COLO668 (cell line): ENCODE measurements around the gene HTT-AS.
"Not testable (repeated sequence)": the region's sequence is repeated elsewhere in the genome, so short reads cannot be mapped to it uniquely, and the experiment has no call there.

Experiments
- DNase-seq: peaks from one replicate; lab custom pipeline; 2025; ENCODE audit not compliant: unreplicated experiment; lab: John Stamatoyannopoulos, UW

The HTT-AS gene

DNA sequence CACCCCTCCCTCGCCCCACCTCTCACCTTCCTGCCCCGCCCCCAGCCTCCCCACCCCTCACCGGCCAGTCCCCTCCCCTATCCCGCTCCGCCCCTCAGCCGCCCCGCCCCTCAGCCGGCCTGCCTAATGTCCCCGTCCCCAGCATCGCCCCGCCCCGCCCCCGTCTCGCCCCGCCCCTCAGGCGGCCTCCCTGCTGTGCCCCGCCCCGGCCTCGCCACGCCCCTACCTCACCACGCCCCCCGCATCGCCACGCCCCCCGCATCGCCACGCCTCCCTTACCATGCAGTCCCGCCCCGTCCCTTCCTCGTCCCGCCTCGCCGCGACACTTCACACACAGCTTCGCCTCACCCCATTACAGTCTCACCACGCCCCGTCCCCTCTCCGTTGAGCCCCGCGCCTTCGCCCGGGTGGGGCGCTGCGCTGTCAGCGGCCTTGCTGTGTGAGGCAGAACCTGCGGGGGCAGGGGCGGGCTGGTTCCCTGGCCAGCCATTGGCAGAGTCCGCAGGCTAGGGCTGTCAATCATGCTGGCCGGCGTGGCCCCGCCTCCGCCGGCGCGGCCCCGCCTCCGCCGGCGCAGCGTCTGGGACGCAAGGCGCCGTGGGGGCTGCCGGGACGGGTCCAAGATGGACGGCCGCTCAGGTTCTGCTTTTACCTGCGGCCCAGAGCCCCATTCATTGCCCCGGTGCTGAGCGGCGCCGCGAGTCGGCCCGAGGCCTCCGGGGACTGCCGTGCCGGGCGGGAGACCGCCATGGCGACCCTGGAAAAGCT lies at the start of gene HTT-AS, which contains the start of gene HTT:
Gene HTT-AS, minus strand, starts transcription at position 461 of the 768 bp plus-strand sequence.
Gene HTT, plus strand, starts transcription at position 604 of the 768 bp plus-strand sequence. Its CDS starts 145 bp downstream, at position 749.
- peak; percentile 91 for DNase-seq

DNA sequence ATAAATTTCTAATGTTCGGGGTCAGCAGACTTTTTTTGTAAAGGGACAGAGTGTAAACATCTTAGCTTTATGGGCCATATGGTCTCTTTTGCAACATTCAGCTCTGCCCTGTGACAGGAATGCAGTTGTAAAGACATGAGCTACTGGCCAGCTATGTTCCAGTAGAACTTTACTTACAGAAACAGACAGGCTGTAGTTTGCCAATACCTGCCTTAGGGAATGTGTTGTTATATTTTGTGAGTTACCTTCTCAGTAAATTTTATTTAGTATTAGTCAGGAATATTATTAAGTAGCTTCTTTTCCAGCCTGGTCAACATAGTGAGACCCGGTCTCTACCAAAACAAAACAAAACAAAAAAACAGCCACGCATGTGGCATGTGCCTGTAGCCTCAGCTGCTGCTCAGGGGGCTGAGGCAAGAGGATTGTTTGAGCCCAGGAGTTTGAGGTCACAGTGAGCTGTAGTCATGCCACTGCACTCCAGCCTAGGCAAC lies 48.9 kb upstream of the HTT-AS start:
- DNase-seq: no peak

DNA sequence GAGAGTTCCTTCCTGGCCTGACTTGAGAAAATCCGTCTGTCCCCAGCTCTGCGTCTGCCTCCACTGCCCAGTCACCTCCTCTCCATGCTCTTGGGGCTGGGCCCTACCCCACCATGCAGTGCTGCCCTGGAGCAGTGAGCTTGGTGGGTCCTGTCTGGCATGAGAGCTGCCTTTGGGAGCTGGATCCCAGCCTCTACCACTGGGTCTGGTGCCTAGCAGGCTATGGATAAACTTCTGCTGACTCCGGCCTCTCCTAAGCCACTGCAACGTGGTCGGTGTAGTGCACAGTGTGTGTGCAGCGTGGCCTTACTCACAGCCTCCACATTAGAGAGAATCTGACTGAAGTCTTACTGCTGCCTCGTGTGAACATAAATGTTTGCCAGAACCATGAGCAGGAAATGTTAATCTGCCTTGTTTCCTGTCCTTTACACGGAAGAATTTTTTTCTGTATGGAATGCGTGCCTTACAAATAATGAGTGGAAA lies 47.8 kb upstream of the HTT-AS start:
- no peak for DNase-seq

DNA sequence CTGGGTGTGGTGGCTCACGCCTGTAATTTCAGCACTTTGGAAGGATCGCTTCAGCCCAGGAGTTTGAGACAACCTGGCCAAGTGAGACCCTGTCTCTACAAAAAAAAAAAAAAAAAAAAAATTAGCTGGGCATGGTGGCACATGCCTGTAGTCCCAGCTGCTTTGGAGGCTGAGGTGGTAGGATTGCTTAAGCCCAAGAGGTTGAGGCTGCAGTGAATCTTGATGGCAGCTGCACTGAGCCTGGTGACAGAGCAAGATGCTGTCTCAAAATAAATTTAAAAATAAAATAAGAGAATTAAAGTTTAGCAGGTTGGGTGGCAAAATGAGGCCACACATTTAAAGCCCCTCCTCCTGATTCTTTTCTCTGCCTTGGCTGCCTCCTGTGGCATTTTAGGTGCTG lies 47.3 kb upstream of the HTT-AS start:
- DNase-seq: no peak

DNA sequence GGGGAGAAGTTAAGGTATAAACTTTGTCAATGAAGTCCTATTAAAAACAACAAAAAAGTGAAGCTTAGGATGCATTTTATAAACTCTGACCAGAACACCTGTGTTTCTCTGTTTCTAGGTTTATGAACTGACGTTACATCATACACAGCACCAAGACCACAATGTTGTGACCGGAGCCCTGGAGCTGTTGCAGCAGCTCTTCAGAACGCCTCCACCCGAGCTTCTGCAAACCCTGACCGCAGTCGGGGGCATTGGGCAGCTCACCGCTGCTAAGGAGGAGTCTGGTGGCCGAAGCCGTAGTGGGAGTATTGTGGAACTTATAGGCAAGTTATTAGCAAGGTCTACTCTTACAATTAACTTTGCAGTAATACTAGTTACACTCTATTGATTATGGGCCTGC lies 46.8 kb upstream of the HTT-AS start:
- no peak for DNase-seq

DNA sequence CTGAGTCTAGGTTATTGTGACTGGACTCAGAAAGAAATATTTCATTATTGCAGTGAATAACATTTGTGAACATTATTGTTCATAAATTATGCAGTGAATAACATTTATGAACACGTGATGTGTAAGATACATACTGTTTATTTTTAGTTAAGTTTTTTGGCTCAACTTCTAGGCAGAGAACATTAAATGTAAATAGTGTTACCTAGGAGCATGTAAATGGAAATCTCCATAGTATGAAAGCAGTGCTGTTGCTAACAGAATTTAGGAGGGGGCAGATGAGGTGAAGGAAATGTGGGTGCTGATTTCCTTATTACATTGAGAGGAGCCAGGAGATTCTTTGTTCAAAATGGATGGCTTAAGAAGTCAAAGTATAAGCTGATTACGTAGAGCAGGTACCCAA lies 45.1 kb upstream of the HTT-AS start:
- no peak for DNase-seq

DNA sequence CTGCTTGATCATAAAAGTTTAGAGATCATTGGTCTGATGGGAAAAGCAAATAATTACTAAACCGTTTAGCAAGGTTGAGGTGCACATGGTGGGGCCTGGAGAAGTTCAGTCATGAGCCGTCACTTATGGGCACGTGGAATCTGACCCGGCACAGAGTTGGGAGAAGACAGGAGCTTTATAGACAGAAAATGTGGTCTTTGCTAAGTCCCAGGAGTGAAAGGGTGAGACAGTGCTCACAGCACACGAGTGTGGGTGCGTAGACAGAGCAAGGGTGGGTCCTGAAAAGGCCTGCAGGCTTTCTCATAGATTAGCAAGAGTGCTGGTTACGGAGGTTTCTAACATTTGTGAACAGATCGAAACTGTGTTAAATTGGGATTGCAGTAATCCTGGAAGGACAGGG lies 44.0 kb upstream of the HTT-AS start:
- no peak for DNase-seq

DNA sequence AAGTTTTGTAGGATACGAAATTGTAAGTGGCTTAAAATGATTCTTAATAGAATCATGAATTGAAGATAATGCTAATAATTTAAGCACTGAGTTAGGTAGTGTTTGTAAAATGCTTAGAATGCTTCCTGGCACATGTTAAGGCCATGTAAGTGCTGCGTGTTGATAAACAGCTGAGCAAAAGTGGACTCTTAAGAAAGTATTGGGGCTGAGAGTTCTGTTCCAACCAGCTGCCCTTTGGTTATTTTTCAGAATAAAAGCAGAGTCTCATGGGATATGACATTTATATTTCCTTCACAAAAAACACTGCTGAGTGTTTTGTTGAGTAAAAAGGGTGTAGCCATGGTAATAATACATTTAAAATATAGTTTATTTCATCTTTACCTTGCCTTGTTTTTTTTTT lies 42.6 kb upstream of the HTT-AS start:
- DNase-seq: no peak

DNA sequence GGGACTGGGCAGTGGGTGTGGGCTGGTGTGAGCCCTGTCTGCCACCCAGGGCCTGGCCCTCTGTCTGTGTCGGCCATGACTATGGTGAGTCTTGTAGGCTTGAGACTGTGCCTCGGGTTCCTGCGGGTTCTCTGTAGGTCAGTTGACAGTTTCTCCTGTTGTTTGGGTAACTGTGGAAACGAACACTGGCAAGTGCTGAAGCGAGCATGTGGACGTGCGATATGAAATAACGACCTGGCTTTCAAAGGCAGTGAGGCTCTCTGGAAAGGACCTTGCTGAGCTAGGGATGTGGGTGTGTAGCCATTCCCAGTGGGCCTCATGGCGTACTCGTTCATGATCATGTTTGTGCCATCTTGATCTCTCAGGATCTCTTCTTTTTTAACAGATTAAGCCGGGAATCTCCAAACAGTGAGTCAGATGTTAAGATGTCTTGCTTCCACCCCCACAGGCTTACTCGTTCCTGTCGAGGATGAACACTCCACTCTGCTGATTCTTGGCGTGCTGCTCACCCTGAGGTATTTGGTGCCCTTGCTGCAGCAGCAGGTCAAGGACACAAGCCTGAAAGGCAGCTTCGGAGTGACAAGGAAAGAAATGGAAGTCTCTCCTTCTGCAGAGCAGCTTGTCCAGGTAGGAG lies 41.4 kb upstream of the HTT-AS start:
- no peak for DNase-seq

DNA sequence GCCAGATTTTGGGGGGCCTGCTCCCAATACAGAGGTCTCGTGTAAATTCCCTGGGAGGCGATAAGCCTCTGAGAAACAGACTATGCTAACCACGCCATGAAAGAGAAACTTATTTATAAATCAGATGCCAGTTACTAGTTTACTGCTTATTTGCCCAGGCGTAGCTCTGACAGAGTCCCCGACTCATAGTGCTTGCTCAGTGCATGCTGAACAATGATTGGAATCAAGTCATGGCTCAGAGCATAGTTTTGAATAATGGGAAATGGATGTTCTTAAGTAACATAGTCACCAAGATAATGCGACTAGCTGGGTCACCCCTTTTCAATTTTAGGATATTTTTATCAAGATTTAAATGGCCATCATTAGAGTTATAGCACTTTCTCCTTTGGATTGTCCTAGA lies 40.0 kb upstream of the HTT-AS start:
- DNase-seq: no peak

DNA sequence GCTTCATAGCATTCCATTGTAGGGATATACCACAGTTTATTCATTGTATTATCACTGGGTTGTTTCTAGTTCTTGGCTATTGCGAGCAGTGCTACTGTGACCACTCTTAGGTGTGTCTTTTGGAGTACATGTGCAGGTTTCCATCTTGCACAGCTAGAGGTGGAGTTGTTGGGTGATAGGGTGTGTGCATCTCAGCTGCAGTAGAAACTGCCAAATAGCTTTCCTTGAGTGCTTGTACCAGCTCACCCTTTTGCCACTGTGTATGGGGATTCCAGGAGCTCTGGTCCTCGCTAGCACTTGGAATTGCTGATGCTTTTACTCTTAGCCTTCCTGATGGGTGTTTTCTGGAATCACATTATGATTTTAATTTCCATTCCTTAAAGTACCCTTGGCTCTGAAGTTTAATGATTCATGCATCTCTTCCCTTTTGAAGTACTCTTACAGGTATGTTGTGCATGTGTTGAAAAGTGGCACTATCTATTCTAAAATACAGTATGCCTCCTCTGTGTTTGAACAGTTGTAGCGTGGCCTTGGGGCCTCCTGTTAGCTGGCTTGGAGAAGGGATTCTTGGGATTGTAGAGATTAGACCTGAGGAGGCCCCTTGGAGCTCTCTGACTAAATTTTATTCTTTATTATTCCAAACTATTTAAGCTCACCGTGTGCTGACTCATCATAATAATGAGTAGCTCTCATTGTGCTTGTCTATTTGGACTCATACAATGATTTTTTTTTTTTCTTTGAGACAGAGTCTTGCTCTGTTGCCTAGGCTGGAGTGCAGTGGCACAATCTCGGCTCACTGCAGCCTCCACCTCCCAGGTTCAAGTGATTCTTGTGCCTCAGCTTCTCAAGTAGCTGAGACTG lies 38.5 kb upstream of the HTT-AS start:
- DNase-seq: no peak

DNA sequence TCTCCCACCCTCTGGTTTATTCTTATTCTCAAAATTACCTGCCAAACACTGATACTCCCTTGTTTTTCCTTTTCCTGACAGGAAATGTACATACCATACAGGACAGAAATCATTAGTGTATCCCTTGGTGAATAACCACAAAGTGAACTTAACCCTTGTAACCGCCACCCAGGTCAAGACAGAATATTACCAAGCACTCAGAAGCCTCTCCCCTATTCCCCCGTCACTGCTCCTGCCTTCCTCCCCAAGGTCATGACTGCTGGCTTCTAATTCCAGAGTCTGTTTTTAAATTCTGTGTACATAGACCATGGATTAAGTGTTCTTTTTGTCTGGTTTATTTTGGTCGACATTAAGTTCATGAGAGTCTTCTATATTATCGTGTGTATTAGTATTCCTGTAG lies 37.9 kb upstream of the HTT-AS start:
- no peak for DNase-seq

DNA sequence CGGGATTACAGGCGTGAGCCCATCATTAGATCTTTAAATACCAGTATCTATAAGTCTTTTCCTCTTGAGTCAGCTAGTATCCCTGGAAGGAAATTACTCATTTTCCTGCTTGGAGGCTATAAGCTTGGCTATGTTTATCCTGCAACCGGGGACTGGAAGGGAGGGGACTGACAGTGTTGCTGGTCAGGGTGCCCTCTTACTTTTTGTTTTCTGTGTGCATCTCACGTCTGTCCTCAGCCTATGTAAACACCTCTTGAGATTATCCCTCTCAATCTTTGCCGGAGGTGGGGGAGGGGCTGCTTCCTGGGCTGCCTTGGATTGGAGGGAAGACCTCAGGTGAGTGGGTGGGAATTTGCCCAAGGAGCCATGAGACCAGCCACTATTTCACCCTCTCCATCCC lies 37.1 kb upstream of the HTT-AS start:
- no peak for DNase-seq

DNA sequence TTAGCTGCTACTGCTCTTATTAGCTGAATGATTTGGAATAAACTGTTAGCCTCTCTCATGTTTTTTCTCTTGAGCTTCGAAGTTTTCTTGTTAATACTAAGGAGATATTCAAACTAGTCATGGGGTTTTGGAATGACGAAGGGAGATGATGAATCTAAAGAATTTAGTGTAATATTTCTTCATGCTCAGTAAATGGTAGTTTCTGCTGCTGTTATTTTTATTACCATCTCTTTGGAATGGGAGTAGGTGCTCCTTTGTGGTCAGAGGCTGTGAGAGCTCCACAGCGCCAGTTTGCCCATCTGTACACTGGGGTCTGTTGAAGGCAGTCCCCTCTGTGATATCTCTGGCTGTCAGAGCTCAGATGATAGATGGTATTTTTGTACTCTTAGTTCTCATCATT lies 33.9 kb upstream of the HTT-AS start:
- no peak for DNase-seq

DNA sequence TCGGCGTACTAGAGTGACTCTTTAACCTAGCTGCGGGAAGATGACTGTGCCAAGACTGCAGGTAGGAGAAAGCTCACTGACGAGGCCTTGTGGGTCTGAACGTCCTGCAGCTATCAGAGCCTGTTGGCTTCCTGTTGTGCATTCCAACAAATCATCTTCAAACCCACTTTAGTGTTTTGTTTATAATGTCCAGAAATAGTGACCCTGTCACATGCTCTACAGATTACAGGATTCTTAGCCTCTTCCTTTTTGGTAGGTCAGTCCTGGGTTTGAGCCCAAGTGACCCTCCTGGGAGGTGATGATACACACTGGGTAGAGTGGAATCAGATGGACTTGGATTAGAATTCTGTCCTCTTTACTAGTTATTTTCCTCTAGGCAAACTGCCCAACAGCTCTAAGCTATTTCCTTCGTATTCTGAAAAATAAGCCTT lies 33.4 kb upstream of the HTT-AS start:
- DNase-seq: no peak

DNA sequence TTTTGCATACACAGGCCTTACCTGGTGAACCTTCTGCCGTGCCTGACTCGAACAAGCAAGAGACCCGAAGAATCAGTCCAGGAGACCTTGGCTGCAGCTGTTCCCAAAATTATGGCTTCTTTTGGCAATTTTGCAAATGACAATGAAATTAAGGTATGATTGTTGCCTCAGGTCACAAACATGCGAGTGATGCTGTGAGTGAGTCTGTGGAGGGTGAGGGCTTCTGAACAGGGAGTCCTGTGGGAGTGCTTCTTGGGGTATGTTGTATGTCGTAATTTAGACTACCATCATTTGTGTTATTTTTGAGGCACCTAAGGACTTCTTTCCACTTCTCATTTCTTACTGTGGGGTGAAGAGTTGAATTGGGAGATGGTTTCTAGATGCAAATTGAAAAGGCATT lies 32.9 kb upstream of the HTT-AS start:
- DNase-seq: no peak

DNA sequence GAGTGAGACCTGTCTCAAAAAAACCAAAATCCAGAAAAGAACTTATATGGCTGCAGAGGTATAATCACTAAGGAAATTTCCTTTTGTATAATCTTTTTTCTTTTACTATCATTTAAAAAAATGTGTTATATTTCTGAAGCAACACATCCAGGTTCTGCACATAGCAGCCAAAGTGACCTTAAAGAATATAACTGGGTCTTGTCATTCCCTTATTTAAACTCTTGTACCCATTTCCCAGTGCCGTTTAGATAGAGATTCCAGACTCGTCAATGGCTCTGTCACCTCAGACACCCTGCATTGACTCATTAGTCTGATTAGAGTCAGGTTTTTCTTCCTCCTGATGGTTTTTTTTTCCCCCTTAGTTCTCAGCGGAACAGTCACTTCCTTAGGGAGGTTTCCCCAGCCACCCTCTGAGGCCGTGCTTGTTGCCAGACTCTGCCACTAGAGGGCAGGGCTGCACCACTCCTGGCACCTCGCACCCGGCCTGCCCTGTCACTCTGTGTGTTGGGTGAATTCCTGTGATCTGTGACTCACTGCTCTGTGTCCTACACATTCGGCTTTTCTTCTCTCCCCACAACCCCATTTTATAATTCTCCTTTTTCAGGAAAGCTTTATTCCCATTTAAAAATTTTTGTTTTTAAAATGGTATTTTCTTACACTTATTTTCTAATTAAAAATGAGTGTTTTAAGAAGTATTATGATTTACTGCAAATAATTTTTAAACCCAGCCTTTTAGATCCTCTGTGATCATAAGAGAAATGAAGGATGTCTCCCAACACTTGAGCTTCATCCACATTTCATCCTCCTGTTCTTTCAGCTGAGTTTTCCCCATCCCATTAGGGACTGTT lies 32.2 kb upstream of the HTT-AS start:
- DNase-seq: peak; percentile 64

DNA sequence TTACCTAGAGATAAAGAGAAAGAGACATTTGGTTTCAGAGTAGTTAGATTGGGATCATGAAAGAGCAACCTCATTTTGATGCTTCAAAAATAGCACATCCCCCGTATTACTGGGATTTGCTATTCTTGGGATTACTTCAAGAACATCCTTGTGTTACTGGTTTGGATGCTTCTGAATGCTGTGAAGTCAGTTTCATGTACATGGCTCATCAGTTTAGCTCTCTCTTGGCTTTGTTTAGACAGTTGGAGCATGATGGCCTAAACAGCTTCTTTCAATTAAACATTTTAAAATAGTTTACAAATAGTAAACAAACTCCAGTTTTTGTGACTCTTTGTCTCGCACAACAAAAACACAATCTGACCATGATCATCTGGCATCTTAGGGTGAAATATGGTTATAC lies 24.0 kb upstream of the HTT-AS start:
- no peak for DNase-seq

DNA sequence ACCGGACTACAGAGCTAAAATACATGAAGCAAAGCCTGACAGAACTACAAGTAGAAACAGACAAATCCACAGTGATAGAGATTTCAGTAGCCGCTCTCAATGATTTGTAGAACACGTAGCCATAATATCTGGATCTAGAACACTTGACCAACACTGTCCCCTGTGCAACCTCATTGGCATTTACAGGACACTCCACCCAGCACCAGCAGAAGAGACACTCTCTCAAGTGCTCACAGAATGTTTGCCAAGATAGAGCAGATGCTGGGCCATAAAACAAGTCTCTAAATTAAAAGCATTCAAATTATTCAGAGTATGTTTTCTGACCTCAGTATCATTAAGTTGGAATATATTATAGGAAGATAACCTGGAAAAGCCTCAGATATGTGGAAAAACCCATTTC lies 21.9 kb upstream of the HTT-AS start:
- DNase-seq: no peak

DNA sequence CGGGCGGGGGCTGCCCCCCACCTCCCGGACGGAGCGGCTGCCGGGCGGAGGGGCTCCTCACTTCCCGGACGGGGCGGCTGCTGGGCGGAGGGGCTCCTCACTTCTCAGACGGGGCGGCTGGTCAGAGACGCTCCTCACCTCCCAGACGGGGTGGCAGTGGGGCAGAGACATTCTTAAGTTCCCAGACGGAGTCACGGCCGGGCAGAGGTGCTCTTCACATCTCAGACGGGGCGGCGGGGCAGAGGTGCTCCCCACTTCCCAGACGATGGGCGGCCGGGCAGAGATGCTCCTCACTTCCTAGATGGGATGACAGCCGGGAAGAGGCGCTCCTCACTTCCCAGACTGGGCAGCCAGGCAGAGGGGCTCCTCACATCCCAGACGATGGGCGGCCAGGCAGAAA lies 20.4 kb upstream of the HTT-AS start:
- DNase-seq: not testable (repeated sequence)

DNA sequence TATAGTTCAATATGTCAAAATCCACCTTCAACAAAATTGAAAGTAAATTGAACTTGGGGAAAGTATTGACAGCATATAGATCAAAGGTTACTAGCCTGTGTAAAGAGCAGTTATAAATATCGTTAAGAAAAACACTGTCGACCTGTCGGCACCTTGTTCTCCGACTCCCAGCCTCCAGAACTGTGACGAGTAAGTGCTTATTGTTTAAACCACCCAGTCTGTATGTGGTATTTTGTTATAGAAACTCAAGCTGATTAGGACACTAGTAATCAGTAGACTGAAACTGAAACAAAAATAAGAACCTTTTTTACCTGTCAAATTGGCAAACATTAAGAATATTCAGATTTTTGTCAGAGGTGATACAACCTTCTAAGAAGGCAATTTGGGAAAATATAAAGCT lies 17.1 kb upstream of the HTT-AS start:
- no peak for DNase-seq
